GM10847 (cell line): ENCODE results near the gene BET1.

Source experiments
- POLR2A ChIP-seq: IDR thresholded peaks from 2 replicates; pipeline ENCODE4 v1.6.1; 2011; ENCODE audit not compliant: insufficient read length; ENCODE audit errors: extremely low read depth

Gene BET1

DNA sequence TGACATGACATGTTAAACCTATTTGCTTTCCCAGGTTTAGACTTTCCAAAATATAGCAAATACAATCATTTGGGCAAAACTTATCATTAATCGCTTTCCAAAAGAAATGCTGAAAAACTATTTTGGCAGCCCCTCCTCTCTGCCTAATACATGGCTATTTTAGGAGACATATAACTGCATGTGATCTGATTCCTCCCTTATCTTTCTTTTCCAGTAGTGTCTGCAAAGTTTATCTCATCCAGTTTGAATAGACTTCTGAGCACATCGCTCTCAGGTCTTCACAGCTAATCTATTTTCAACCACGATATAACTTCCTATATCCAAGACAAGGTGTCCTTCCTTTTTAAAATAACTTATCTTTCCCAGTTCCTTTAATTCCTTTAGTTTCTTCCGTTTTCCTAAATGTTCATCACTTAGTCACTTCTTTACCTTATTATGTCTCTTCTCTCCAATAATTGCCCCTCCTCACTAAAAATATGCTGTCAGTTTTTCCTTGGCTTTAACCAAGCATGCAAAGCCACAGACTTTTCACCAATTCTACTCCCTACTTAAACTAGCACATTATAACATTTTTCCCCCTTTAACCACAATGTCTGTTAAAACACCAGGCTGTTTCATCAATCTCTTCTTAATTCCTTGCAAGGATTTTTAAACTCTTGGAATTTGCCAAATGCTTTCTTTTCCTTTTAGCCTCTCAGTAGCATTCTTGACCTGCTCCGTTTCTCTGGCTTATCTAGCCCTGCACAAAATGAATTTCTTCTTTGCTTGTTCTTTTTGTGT lies 58.2 kb downstream of the BET1 start:
- no peak for TF ChIP-seq POLR2A

DNA sequence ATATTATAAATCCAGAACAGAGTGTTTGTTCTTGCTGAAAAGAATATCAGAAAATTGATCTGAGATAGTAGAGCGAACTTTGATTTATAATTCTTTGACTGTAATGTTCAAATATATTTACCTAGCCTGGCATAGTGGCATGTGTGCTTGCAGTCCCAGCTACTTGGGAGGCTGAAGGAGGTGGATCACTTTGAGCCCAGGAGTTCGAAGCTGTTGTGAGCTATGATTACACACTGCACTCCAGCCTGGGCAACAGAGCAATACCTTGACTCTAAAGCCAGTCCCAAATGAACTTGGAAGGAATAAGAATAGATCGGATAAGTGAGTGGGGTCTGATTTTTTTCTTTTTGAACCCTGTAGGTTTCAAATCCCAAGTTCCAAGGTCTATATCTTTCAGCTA lies 59.1 kb downstream of the BET1 start:
- no peak for TF ChIP-seq POLR2A

DNA sequence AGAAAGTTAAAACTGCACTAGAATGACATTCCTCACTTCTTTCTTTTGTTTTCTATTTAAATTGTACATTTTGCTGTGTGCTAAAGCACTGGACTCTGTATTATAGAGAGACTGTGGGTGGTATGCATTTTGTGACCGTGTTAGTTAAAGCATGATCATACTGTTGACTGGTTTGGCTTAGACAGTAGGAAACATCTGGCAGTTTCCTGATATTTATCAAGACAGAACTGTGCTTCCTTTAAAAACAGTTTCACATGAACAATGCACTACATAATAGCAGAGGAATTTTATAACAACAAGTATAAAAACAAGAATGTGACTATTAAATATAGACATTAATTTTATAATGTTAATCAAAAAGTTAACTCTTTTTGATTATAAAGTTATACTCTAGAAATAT lies 59.5 kb downstream of the BET1 start:
- no peak for TF ChIP-seq POLR2A

DNA sequence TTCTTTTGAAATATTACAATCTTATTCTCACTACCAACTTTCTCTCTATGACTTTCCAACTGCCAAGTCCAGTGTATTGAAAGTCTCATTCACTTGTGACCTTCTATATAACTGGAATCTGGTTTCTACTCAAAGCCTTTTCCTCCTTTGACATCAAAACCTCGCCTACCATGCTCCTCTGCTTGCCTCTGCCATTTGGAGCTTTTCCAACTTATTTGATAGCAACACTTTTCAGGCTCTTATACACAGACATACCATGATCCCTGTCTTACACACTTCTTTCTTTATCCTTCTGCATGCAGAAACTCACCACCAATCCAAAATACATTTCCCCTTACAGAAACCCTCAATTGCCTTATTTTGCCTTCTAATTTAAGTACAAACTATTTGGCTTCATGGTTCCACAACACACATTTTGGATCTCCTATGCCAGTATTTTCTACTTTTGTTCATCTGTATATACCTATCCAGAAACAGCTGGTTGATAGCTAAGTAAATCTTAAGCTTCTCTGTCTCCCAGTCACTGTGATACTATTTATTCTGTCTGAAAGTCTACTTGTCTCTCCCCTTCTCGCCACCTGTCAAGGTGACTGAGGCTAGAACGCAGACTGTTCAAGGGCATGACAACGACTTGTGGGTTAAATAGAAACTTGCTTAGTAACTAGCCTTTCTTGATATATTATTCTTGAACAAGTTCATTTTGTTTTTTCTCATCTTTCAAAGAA lies 60.2 kb downstream of the BET1 start:
- no peak for TF ChIP-seq POLR2A
